Epithelial cell of proximal tubule (primary cell): ENCODE results near the gene AP4M1. TPM values are rescaled to one million over a fixed set of nuclear protein-coding genes. Genes with fewer than 3 reads are reported as not detected.
"Not testable (repeated sequence)": the region's sequence is repeated elsewhere in the genome, so short reads cannot be mapped to it uniquely, and the experiment has no call there.

Experiments
- DNase-seq: peaks from one replicate; pipeline ENCODE4 v3.0.0-alpha.2; 2011; ENCODE audit warnings: low read depth
- H3K4me3 ChIP-seq: 2 replicates; pipeline ENCODE4 v1.5.1; 2011; ENCODE audit warnings: low read depth, mild to moderate bottlenecking, low read length
- total RNA-seq: library from RNA; depleted of rRNA; stranded (reverse); fragments of >200 nt; gene quantifications from 2 replicates; pipeline ENCODE4 v1.2.3, GENCODE V29; 2015
- TF ChIP-seq, protein P1 (sequence below): conservative IDR thresholded peaks from 2 replicates; pipeline ENCODE4 v1.5.1; 2012; ENCODE audit warnings: low read depth, mild to moderate bottlenecking, low read length

The AP4M1 gene
- total RNA-seq, 1 donor from 2014 or later: 11.5 TPM

- no peak for DNase-seq
- H3K4me3 ChIP-seq: no peak overlapping the region
- TF ChIP-seq, protein P1, sequence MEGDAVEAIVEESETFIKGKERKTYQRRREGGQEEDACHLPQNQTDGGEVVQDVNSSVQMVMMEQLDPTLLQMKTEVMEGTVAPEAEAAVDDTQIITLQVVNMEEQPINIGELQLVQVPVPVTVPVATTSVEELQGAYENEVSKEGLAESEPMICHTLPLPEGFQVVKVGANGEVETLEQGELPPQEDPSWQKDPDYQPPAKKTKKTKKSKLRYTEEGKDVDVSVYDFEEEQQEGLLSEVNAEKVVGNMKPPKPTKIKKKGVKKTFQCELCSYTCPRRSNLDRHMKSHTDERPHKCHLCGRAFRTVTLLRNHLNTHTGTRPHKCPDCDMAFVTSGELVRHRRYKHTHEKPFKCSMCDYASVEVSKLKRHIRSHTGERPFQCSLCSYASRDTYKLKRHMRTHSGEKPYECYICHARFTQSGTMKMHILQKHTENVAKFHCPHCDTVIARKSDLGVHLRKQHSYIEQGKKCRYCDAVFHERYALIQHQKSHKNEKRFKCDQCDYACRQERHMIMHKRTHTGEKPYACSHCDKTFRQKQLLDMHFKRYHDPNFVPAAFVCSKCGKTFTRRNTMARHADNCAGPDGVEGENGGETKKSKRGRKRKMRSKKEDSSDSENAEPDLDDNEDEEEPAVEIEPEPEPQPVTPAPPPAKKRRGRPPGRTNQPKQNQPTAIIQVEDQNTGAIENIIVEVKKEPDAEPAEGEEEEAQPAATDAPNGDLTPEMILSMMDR: no peak
Observed at GRCh38 chr7:100124301-100125230, 23.1 kb downstream of the AP4M1 start.

DNA sequence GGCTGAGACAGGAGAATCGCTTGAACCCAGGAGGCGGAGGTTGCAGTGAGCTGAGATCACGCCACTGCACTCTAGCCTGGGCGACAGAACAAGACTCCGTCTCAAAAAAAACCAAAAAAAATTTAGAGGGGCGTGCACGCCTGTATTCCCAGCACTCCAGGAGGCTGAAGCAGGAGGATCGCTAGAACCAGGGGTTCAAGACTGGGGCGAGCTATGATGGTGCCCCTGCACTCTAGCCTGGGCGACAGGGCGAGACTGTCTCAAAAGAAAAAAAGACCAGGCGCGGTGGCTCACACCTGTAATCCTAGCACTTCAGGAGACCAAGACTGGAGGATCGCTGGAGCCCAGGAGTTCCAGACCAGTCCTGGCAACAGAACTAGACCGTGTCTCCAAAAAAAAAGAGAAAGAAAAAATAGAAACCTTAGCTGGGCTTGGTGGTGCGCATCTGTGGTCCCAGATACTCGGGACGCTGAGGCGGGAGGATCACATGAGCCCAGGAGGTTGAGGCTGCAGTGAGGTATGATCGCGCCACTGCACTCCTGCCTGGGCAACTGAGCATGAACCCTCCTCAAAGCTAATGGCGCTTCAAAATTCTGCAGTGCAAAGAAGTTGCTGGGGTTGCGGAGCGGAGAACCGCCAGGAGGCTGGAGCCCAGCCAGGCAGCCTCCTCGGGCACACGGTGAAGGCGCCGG is 24.9 kb downstream of the AP4M1 start:
- H3K4me3 ChIP-seq: peak overlapping the region; percentile 94
- TF ChIP-seq, protein P1: peak; percentile 7
- peak; percentile 19 for DNase-seq

- H3K4me3 ChIP-seq: peak within 1 kb of the TSS; percentile 94
- DNase-seq: peak; percentile 52
- TF ChIP-seq, protein P1: no peak
Observed at GRCh38 chr7:100126931-100127865, 25.8 kb downstream of the AP4M1 start, which contains the start of gene MBLAC1. TSS of gene MBLAC1 (plus strand) at chr7:100126967. CDS start at chr7:100127396, 429 bp downstream.

DNA sequence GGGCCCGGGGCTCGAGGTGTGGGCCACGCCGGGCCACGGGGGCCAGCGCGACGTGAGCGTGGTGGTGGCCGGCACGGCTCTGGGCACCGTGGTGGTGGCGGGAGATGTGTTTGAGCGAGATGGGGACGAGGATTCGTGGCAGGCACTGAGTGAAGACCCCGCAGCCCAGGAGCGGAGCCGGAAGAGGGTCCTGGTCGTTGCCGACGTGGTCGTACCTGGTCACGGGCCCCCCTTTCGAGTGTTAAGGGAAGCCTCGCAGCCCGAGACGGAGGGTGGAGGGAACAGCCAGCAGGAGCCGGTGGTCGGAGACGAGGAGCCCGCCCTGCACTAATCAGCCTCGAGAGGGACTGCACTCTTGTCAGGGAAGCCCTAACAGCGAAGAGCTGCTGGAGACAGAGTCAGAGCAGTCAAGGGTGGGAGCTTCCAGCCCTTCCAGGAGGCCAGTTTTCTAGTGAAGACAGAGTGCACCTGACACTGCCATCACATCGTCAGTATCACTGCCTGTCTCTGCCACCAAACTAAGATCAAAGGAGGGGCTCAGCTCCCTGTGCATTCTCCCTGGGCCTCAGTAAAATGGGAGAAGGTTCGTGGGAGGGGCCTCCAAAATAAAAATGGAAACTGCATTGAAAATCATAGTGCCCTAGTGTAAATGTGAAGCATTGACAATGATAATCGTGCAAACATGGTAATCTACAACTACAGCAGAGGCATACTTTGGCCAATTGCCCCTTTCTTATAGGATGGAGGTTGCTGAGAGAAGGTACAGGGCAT is 26.6 kb downstream of the AP4M1 start:
- DNase-seq: no peak
- H3K4me3 ChIP-seq: peak overlapping the region; percentile 94
- TF ChIP-seq, protein P1: no peak

GRCh38 chr7:100128637-100128963 is 27.2 kb downstream of the AP4M1 start:
- DNase-seq: no peak
- H3K4me3 ChIP-seq: no peak overlapping the region
- TF ChIP-seq, protein P1: no peak

- DNase-seq, H3K4me3 ChIP-seq: not testable (repeated sequence)
Observed at GRCh38 chr7:100130220-100130607, 28.8 kb downstream of the AP4M1 start.
